ENCODE data around the gene NUDT14.

- TF ChIP-seq CTCF (IDR thresholded peaks at IDR 0.05), result no peak
- no peak for TF ChIP-seq POLR2A (IDR thresholded peaks at IDR 0.05)
Observed at GRCh38 chr14:105216490-105217247, 35.6 kb upstream of the NUDT14 start.
